PFSK-1 (cell line): ENCODE measurements around the gene EHMT2.

ENCODE experiments used
- SIN3A ChIP-seq: IDR thresholded peaks from 2 replicates; pipeline ENCODE4 v1.6.1; 2012; ENCODE audit warnings: mild to moderate bottlenecking, low read length, moderate library complexity, borderline replicate concordance; ENCODE audit not compliant: insufficient read depth
- TAF1 ChIP-seq: IDR thresholded peaks from 2 replicates; pipeline ENCODE4 v1.6.1; 2012; ENCODE audit warnings: low read length, control low read depth, borderline replicate concordance; ENCODE audit not compliant: insufficient read depth

DNA sequence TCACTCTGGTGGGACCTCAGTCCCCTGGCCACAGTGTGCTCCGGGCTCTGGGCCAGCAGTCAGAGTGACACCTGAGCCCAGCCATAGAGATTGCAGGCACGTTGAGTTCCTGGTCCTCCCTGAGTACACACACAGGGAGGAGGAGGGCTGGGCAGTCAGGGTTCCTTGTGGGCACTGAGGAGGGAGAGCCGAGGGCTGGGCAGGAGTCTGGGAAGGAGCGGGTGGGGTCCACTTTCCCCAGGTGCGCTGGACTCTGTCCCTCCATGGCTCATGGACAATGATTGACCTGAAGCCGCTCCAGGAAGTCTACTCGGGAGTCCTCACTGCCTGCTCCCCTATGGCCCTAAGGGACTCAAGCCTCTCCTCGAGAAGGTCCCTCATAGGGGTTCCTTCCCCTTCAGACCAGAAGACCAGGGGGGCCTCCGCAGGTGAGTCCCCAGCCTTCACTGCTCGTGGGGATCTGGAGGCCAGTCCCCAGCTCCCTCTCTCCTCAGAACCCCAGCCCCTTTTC, 19.8 kb downstream of the EHMT2 start:
- no peak for TF ChIP-seq SIN3A
- no peak for TF ChIP-seq TAF1
